Measurements from ENCODE around the gene NUP153.
"Not testable (repeated sequence)": the region's sequence is repeated elsewhere in the genome, so short reads cannot be mapped to it uniquely, and the experiment has no call there.

NUP153 gene

DNA sequence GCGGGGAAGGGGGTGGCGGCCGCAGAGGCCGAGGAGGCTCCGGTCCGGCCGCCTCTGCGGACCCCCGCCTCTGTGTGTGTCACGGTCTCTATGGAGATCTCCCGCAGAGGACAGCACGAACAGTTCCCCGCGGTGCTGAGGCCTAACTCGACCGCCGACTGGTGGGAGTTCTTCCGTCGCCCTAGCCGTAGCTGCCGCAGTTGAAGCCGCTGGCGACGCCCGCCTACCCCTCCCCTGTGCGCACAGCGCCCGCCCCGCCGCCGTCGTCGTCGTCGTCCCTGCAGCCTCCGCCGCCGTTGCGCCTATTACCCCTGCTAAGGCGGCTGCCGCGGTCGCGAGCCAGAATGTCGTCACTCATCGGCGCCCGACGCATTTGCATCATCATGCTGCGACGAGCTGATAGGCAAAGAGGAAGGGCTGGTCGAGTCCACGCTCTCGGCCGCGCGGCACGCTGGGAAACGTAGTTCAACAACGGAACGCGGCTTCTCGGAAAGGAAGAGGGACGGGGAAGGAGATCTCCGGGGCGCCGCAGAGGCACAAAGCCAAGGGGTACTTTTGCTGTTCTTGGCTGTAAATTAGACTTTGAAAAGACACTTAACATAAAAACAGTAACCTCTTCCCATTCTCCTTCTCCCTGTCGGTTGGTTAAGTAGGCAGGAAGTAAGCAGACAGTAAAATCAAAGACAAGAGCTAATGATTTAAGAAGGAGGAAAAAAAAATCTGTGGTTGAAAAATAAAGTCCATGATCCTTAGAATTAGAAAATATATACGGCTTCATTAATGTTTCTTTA lies at the start of gene NUP153:
Gene NUP153 (minus strand): TSS at position 346 of the 791 bp plus-strand sequence. CDS start 538 bp downstream, outside the sequence.
- peak; percentile 99 for DNase-seq

DNA sequence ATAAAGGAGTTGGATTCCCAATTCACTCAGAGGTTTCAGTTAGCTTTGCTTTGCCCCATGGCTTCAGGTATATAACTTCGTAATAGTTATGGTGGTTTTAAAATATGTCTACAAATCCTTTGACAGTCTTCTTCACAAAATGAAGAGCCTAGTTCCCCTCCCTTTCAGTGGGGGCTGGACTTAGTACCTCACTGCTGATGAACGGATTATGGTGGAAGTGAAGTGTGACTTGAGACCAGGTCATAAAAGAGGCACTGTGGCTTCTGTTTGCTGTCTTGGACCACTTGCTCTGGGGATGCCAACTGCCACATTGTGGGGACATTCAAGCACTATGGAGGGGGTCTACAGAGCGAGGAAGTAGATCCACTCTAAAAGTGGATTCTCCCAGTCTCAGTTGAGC lies 47.5 kb upstream of the NUP153 start:
- no peak for DNase-seq

DNA sequence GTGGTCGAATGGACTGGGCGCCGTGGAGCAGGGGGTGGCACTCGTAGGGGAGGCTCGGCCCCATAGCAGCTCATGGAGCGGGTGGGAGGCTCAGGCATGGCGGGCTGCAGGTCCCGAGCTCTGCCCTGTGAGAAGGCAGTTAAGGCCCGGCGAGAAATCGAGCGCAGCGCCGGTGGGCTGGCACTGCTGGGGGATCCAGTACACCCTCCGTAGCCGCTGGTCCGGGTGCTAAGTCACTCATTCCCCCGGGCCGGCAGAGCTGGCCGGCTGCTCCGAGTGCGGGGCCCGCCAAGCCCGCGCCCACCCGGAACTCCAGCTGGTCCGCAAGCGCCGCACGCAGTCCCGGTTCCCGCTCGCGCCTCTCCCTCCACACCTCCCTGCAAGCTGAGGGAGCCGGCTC lies 38.6 kb upstream of the NUP153 start:
- DNase-seq = not testable (repeated sequence)

DNA sequence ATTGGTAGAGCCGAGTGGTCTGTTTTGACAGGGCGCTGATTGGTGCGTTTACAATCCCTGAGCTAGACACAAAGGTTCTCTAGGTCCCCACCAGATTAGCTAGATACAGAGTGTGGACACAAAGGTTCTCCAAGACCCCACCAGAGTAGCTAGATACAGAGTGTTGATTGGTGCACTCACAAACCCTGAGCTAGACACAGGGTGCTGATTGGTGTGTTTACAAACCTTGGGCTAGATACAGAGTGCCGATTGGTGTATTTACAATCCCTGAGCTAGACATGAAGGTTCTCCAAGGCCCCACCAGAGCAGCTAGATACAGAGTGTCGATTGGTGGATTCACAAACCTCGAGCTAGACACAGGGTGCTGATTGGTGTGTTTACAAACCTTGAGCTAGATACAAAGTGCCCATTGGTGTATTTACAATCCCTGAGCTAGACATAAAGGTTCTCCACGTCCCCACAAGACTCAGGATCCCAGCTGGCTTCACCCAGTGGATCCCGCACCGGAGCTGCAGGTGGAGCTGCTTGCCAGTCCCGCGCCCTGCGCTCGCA lies 38.1 kb upstream of the NUP153 start:
- not testable (repeated sequence) for DNase-seq

DNA sequence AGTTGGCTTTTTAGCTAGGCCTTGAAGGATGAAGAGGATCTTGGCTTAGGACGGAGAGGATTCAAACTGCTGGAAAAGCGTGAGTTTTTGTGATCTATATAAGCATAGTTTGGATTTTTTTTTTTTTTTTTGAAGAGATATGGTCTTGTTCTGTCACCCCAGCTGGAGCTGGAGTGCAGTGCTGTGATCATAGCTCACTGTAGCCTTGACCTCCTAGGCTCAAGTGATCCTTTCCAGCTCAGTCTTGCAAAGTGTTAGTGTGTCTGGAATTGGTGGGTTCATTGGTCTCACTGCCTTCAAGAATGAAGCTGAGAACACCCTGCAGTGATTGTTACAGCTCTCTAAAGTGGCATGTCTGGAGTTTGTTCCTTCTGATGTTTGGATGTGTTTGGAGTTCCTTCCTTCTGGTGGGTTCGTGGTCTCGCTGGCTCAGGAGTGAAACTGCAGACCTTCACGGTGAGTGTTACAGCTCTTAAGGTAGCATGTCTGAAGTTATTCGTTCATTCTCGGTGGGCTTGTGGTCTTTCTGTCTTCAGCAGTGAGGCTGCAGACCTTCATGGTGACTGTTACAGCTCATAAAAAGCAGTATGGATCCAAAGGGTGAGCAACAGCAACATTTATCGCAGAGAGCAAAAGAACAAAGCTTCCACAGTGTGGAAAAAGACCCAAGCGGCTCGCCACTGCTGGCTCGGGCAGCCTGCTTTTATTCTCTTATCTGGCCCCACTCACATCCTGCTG lies 37.5 kb upstream of the NUP153 start:
- no peak for DNase-seq

DNA sequence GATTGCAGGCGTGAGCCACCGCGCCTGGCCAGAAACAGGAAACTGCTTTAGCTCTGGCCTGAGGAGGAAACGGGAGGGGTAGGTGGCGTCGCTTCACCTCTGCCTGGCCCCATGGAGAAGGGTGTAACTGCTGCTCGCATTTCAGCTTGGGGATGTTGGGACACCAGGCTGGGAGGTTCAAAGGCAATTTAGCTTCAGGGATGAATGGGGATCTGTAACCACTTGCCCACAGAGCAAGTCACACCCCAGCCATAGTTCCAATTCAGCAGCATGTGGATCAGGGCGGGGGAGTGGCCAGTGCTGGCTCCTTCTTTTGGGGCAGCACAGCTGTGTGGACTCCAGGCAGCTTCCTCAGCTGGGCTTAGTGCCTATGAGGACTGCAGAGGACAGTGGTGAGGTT lies 34.8 kb upstream of the NUP153 start:
- peak; percentile 9 for DNase-seq

DNA sequence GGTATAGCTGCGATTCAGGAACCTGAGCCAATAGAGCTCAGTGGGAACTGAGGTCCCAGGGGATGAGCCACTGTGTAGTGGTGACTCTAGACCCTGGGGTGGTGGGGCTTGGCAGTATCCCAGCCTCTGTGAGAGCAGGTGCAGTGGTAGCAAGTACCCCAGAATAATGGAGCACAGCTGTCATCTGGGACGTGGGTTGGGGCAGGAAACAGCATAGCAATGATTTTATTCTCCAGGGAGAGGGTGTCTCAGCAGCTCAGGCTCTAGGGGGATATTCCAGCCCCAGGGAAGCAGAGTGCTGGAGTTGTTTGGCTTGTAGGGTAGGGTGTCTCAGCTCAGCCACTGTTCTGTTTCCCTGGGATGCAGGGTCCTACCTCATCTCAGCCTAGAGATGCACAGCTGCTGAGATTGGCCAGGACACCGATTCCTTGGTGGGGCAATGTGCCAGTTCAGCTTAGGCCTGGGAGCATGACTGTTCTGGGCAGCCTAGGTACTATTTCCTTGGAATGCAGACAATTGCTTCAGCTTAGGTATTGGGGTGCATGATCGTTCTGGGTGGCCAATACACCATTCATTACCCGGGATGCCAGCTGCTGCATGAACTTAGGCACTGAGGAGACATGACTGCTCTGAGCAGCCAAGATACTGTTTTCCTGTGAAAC lies 34.0 kb upstream of the NUP153 start:
- DNase-seq = peak; percentile 49

DNA sequence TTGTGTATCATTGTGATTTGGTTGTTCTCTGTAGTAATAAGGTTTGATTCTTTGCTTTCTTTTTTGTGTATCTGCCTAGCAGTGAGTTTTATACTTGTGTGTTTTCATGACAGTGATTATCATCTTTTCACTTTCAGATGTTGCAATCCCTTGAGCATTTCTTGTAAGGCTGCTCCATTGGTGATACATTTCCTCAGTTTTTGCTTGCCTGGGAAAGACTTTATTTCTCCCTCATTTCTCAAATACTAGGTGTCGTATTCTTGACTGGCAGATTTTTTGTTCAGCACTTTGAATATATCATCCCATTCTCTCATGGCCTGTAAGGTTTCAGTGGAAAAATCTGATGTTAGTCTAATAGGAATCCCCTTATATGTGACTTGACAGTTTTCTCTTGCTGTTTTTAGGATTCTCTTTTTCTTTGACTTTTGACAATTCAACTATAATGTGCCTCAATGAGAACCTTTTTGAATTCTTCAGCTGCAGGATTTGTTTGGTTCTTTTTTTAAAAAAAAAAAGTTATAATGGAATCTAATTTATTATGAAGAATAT lies 31.1 kb upstream of the NUP153 start:
- DNase-seq = no peak

DNA sequence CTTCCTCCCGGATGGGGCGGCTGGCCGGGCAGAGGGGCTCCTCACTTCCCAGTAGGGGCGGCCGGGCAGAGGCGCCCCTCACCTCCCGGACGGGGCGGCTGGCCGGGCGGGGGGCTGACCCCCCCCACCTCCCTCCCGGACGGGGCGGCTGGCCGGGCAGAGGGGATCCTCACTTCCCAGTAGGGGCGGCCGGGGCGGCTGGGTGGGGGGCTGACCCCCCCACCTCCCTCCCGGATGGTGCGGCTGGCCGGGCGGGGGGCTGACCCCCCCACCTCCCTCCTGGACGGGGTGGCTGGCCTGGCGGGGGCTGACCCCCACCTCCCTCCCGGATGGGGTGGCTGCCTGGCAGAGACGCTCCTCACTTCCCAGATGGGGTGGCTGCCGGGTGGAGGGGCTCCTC lies 28.6 kb upstream of the NUP153 start:
- DNase-seq = not testable (repeated sequence)

DNA sequence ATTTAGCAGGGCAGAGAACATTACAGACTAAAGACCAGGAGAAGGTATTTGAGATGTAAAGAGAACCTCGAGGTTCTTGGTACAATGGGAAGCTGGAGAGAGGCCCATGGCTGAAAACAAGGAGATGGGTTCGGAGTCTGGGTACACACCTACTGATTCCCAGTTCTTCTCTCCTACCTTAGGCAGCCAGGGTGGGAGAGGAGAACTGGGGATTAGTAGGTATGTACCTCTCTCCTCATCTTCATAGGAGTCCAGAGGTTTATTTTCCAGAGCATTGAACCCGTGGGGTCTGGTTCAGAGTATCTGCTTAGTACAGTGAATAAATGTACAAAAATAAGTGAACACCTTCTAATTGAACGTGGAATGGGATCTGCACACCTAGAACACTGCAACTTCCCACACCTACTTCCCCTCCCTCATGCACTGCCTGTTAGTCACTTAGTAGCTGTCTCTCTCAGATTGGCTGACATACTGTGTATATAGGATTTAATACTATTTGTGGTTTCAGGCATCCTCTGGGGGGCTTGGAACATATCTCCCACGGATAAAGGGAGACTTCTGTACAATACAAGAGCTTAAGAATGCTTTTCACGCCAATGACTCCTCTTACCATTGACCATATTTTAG lies 23.5 kb upstream of the NUP153 start:
- no peak for DNase-seq

DNA sequence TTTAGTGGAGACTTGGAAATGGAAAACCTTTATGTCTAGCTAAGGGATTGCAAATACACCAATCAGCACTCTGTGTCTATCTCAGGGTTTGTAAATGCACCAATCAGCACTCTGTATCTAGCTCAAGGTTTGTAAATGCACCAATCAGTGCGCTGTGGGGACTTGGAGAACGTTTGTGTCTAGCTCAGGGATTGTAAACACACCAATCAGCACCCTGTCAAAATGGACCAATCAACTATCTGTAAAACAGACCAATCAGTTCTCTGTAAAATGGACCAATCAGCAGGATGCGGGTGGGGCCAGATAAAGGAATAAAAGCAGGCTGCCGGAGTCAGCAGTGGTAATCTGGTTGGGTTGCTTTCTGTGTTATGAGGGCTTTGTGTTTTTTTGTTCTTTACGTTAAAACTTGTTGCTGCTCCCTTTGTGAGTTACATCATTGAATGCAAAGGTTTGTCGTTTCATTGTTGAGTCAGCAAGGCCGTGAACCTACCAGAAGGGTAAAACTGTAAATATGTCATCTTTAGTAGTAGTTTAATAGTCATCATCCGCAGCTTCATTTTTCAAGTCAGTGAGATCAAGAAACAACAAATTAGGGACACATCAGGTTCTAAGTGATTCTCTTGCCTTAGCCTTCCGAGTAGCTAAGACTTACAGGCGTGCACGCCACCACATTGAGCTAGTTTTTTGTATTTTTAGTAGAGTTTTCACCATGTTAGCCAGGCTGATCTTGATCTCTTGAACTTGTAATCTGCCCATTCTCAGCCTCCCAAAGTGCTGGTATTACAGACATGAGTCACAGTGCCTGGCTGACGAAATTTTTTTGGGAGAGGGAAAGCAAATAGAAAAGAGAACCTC lies 22.7 kb upstream of the NUP153 start:
- DNase-seq = no peak

DNA sequence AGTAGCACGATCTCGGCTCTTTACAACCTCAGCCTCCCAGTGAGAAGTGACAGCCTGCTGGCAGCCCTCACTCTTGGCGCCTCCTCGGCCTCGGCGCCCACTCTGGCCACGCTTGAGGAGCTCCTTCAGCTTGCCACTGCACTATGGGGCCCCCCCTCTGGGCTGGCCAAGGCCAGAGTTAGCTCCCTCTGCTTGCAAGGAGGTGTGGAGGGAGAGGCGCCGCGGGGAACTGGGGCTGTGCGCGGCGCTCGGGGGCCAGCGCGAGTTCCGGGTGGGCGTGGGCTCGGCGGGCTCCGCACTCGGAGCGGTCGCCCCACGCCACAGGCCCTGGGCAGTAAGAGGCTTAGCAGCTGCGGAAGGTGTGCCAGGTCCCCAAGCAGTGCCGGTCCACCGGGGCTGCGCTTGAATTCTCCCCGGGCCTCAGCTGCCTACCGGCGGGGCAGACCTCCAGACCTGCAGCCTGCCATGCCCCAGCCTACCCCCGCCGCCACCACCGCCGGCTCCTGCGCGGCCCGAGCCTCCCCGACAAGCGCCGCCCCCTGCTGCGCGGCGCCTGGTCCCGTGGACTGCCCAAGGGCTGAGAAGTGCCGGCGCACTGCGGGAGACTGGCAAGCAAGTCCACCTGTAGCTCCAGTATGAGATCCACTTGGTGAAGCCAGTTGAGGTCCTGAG lies 22.0 kb upstream of the NUP153 start:
- no peak for DNase-seq

DNA sequence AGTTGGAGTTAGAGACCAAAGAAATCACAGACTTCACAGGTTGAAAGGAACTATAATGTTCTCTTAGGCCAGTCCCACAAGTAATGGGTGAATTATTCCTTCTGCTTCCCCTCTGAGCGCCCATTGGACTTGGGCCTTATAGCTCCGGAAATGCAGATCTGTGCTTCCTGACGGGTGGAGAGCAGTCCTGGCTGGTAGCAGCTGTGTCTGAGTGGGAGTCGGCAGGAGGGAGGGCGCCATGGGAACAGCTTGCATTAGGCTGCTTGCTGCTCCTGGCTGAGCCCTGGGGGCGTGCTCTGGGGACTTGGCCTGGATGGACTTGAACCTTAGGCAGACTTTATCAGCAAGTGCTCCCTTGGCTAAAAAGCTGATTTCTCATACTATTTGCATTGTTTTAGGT lies 18.4 kb upstream of the NUP153 start:
- peak; percentile 92 for DNase-seq

DNA sequence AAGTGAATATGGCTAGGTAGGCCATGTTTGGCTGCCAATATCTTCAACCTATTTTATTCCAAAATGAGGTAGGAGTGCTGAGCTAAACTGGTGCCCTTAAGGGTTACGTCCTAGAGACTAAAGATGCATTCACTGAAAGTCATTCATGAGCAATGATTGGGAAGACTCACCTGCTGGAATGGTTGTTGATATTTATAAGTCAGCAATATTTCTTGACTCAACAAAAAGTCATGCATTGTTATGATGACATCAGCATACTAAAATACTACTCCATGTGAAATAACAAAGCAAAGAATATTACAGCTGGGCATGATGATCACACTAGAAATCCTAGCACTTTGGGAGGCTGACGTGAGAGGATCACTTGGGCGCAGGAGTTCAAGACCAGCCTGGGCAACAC lies 17.6 kb upstream of the NUP153 start:
- no peak for DNase-seq

DNA sequence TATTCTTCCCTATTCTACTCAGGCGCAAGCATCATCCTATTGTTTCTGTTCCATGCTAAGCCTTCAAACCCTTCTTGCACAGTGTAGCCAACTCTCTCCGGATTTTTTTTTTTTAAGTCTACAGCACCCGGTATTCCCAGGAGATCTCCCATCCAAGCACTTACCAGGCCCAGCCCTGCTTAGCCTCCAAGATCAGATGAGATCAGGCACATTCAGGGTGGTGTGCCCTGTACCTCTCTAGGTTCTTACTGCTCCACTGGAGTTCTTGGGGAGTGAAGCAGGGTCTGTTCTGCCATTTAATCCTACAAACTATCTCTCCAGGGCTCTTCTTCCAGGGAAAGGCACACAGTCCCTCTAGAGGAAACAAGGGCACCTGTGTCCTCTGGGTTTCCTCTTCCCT lies 14.9 kb upstream of the NUP153 start:
- no peak for DNase-seq

DNA sequence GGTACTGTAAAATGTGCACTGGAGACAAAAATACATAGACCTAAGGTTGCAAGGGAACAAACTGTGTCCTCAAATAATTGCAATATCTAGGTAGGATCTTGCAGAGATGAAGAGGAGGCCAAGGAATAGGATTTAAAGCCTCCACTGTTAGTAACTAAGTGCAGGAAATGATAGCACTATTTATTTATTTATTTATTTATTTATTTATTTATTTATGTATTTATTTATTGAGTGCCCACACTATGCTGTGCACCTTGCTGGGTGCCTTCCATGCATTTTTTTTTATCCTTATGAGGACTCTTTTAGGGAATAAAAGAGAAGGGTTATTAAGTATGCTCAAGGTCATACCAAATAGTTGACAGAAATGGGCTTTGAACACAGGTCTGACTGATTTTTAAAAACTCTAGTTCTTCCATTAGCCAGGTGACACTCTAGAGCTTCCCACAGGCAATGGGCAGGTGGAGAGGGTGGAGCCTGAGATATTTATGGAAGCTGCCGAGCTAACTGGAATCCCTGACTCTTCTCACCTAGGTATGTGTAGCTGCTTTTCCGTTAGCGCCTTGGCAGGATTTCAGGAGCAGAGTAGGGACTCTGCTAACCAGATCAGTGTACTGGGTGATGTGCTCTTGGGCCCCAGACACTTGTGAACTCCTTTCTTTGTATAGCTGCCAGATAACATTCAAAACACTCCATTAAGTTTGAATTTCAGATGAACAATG lies 12.8 kb upstream of the NUP153 start:
- DNase-seq = peak; percentile 58

DNA sequence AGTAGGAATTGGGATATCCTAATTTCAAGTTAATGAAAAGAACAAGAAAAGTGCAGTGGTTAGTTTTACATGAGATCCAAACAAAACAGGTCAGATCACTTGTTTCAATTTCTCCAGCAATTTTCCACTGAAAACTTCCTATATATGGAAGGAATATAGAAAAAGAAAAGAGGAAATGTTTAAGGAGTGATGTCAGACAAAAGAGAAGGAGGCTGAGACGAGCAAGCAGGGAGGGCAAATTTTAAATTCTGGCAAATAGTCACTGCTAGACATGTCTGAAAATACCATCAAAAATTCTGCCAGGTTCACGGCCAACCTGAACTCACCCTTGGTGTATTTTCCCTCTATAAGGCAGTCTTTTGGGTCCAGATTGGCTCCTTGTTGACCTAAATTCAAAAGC lies 9.5 kb upstream of the NUP153 start:
- DNase-seq = no peak

DNA sequence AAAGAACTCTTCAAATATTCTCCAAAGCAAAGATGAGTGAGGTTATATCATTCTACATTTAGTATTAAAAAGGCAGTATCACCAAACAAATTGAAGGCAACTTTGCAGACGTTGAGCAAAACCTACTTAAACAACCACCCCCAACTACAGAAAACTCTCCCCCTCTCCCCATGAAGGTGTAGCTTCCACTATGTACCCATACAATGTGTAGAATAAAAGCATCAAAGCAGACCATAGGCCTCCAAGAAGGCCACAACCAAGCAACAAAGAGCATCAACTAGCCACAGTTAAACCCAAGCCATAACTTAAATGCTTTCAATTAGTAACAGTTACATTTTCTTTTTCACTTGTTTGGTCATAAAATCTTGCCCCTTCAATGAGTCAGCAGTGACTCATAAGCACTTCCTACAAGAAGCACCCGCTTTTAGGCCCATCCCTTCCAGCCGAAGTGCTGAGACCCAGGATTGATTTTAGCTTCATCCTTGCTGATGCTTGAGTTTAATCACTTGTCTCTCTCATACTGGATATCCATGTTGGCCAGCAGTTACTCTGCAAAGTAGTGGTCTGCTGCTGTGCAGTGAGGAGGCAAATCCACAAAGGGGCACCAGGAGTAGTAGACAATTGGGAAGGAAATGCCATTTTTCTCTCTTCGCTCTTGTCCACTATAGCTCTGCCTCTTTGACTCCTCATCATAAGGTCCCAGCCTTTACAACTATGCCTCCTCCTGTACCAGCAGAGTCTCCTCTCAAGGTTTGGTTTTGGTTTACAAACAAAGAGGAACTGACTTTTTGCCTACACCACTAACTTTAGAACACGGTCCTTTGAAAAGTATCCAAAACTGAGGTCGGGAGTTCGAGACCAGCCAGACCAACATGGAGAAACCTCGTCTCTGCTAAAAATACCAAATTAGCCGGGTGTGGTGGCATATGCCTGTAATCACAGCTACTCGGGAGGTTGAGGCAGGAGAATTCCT lies 8.4 kb upstream of the NUP153 start:
- no peak for DNase-seq

DNA sequence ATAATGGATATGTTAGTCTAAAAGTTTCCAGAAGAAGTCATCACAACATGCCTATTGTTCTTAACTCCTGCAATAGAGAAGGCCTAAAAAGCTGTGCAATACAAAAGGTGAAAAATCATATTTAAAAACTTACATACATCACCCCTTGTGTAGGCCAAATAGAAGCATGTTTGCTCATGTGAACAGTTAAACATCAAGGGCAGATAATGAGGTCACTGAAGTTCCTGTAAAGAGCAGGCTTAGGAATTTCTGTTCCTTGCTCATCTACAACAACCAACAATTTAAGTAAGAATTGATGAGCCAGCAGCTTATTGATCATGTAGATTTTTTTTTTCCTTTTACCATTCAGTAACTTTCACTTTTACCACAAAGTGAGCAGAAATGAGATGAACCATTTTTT lies 7.5 kb upstream of the NUP153 start:
- DNase-seq = no peak
